HG03280 (cell line): ENCODE measurements around the gene SPDYC.

ENCODE experiments used
- ATAC-seq: cut with Tn5 transposase; IDR thresholded peaks from one replicate; pipeline ENCODE4 v1.9.1; 2021; ENCODE audit warnings: mild to moderate bottlenecking, moderate library complexity; ENCODE audit not compliant: unreplicated experiment

The SPDYC gene, protein sequence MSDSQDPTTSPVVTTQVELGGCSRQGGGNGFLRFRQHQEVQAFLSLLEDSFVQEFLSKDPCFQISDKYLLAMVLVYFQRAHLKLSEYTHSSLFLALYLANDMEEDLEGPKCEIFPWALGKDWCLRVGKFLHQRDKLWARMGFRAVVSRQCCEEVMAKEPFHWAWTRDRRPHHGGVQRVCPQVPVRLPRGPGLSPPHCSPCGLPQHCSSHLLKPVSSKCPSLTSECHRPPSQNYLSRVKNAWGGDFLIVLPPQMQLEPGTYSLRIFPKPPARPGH

DNA sequence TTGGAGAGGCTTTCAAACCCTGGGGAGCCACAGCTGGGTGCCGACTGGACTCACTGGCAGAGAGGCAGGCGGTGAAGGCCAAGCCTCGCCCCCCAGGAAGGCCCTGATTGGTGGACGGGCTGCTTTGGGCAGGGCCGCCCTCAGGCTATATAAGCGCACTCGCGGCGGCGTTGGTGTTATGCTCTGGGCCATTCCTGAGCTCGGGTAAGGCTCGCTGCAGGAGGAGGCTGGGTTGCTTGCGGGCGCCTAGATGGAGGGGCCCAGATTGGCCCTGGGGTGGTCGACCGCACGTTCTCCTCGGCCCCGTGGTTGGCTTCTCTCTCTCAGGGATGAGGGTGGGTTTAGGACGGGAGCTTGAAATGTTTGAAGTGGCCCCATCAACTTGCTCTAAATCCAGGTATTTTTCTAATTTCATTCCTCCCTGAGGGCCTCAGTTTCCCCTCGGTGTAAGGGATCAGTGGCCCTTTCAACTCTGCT, at the start of gene SPDYC:
TSS of gene SPDYC (plus strand) at position 176 of the 477 bp plus-strand sequence. CDS start 1,125 bp downstream, outside the sequence.
- ATAC-seq, result no peak

DNA sequence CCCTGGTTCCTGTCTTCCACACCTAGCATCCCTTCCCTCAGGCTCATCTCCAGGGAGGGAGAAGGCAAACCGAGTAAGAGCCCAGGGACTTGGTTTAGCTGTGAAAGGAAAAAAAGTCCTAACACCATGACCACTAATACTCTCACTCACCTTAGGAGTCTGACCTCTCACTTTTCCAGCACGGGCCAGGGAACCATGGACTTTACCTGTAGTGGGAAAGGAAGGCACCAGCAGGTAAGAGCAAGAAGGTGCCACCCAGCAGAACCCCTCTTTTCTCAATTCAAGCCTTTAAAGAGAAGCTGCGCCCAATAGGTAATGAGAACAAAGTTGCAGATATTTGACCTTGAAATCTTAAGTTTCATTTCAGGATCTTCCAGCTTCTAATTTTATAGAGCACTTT, 49.2 kb upstream of the SPDYC start:
- no peak for ATAC-seq

DNA sequence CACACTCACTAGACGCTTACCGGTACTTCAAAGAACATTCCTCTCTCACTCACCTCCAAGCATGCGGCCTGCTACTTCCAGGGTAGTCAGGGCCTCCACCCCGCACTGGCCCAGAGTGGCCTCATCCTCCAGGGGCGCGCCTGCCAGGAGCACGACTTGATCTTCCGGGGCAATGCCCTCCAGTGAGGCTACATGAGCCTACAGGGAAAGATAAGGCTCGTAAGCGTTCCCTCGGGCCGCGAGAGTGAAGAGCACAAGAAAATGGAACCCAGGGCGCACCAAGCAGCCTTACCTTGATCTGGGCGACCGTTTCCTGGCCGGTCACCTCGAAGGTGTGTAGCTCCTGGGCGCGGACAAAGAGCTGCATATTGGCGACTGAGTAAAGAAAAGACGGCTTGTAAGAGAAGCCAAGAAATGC, 48.6 kb upstream of the SPDYC start:
- no peak for ATAC-seq

DNA sequence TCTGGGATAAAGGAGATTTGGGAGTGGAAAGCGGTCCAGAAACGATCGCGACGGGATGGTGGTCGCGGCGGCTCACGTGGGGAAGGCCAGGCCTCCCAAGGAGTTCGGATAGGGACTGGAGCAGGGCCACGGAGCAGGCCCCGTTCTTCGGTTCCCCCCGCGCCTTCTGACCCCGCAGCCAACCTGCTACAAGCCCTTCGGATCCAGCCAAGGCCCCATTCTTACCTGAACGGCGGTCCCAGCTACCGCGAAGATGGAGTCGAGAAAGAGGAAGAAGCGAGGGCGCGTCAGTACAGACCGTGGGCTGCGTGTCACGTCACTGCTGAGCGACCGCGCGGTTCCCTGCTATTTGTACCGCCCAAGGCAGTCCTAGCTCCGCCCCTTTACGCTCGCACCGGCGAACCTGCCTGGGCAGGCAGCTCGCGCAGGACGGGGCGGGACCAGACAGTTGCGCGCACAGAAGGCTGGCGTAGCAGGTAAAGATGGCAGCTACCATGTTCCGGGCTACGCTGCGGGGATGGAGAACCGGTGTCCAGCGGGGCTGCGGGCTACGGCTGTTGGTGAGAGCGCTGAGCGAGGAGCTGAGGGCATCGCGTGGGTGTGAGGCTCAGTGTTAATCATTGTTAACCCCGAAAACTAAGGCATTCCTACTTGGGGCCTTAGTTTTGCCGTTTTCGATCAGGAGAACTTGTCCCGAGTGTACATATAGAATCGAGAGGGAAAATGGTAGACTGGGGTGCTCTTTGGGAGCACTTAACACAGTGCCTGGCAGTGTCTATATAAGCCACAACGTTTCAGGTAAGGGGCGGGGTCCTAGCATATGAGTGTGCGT, 48.0 kb upstream of the SPDYC start, which contains the start of the genes FAU and MRPL49:
TSS of gene FAU (minus strand) at position 270 of the 832 bp plus-strand sequence. CDS start 321 bp downstream, outside the sequence.
TSS of gene MRPL49 (plus strand) at position 457 of the 832 bp plus-strand sequence. CDS start at position 483, 26 bp downstream.
- peak; percentile 68 for ATAC-seq

DNA sequence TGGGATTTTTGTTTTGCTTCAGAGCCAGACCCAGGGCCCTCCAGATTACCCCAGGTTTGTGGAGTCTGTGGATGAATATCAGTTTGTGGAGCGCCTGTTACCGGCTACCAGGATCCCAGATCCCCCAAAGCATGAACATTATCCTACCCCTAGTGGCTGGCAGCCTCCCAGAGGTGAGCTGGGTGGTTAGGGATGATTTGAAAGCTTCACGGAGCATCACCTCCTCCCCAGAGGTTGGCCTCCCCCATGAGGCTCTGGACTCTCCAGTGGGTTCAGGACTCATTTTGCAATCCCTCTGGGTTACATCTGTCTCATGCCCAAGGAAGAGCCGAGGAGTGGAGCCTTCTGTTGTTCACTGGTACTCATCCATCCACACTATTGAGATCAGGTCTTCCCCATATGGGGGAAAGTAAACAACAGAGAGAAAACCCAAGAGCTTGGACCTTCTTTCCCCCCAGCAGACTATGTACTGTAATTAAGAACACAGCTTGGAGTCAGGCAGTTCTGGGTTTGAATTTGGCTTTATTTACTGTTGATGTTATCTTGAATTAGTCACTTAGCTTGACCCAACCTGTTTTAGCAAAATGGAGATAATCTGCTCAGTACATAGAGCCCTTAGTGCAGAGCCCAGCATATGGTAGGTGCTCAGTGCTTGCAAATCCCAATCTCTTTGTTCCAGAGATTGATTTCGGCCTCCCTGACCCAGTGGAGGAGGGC, 45.4 kb upstream of the SPDYC start:
- ATAC-seq, result no peak

DNA sequence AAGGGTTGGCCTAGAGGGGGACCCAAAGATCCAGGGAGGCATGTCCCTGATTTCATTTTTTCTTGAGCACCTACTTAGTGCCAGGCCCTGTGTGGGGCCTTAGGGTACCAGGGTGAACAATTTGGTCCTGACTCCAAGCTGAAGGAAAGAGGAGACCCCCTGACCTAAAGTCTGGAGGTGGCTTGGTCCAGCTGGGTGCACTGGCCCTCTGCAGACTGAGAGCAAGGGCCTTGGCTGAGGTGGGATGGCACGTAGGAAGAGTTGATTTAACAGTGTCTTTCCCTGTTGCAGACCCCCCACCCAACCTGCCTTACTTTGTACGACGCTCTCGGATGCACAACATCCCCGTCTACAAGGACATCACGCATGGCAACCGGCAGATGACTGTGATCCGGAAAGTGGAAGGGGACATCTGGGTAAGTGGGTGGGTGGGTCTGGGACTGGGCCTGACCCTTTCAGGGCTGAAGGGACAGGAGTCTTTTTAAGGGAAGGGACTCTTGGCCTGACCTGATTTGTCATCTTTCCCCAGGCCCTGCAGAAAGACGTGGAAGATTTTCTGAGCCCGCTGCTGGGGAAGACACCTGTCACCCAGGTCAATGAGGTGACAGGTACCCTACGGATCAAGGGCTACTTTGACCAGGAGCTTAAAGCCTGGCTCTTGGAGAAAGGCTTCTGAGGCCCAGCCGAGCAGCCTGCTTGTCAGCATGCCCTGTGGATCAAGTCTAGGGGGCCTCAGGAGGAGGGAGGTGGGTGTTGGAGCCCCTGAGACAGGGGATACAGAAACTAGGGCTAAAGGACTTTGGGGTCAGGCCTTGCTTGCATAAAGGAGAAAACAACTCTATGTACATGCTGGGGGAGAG, 44.6 kb upstream of the SPDYC start:
- no peak for ATAC-seq

DNA sequence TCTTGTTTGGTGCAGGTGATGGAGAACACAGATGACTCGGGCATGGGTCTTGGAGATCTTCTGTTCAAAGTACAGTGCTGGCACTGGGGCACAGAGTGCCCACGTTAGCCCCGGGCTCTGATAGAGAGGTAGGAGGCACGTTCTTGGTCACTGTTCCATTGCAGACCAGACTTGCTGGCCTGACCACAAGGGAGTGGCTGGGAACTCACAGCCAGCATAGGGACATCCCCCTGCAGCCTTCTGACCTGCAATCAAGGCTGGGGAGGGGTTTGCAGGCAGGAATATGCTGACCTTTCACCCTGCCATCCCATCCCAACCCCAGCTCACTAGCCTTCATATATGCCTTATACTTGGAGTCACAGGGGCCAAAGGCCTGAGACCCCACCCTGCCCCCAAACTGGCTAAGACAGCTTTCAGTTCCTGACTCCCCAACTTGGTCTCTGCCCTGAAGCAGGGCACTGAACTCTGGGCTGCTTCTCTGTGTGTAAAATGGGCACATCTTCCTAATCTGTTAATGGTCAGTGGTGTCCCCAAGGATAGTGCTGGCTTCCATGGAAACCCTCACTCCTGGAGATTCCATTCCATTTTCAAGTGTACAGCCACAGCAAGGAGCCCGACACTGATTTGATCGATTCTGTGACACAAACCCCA, 43.3 kb upstream of the SPDYC start:
- no peak for ATAC-seq

DNA sequence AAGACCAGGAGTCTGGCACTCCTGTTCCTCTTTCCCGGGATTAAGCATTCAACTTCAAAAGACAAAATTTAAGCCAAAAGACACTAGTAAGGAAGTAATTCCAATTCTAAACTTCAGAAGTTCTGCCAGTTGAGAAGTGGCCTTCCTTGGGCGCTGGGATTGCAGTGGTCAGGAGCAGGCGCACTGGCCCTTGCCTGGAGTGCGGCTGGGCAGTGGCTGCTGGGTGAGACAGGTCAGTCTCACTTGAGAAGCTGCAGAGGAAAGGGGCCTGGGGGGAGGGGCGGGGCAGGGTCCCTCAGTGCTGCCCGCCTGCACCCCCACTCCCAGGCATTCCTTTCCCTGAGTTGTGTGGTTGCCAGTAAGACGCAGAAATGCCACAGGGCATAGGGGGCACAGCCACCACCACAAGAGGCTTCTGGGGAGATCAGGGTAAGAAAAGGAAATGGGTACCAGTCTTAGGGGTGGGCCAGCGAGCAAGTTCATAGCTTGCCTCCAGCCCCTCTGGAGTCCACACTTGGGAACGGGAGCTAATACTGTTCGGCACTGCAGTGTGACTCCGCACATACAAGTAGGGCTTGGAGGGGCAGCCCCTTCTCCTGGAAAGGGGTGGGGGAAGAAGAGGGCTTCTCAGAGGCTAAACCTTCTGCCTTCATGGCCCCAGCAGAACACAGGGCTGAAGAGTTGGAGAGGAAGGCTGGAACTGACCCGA, 42.4 kb upstream of the SPDYC start:
- no peak for ATAC-seq

DNA sequence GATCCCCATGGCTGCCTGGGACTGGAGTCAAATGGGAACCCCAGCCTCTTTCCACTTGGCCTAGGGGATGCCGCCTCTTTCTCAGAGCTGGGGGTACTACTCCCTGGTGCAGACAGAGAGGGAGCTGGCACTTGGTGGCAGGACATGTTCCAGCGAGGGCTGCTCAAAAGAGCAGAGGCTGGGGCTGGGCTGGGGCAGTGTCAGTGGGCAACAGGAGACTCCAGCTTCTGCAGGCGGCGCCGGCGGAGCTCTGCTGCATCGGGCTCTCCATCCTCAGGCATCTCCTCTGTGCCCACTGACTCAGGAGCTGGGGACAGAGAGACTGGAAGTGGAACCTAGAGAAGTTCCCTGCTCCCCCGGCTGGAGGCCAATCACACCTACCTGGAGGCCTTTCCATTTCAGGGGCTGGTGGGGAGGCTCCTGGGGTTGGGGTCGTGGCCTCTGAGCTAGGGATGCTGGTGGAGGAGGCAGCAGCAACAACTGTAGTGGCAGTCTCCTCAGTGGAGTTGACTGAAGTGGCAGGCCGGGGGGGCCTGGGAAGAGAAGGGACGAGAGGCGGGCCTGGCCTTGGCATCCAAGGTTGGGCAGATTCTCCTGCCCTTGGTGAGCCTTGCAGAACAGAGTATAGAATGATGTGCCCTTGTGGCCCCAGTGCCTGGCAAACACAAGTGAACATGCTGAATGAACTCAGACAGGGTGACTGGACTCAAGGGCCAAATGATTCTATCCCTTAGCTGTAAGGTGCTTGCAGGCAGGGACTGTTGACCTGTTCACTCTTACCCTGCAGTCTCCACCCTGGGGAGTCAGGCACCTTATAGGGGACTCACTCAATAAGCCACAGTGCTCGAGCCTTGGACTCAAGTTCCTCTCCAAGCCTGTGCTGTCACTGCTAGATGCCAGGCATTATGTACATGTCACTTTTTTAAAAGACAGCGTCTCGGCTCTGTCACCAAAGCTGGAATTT, 41.6 kb upstream of the SPDYC start:
- ATAC-seq, result no peak

DNA sequence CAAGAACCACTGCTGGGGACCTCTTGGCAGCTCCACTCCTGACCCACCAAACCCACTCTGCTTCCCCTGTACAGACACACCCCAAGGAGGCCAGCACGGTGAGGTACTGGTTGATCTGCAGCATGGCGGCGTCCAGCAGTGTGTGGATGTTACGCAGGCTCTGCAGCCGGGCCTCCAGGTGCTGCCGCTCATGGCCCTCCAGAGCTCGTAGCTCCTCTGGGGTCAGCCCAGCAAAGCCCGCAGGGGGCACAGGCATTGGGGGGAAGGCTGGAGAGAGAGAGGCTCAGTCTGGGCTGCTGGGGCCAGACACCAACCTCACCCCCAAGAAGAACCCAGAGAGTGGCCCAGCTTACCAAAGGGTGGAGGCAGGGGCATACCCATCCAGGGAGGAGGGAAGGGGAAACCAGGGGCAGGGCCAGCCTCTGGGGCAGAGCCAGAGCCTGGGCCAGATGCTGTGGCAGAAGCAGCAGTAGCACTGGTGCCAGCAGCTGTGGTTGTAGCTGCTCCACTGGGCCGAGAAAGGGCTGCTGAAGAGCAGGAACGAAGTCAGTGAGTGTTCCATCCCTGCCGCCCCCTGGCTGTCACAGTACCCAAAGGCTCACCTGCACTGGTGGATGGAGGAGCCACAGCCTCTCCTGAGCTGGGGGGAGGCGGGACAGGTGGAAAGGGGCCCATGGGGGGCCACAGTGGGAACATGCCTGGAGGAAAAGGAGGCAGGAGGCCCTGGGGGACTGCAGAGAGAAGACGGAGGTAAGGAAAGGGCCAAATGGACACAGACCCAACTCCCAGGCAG, 40.2 kb upstream of the SPDYC start:
- no peak for ATAC-seq

DNA sequence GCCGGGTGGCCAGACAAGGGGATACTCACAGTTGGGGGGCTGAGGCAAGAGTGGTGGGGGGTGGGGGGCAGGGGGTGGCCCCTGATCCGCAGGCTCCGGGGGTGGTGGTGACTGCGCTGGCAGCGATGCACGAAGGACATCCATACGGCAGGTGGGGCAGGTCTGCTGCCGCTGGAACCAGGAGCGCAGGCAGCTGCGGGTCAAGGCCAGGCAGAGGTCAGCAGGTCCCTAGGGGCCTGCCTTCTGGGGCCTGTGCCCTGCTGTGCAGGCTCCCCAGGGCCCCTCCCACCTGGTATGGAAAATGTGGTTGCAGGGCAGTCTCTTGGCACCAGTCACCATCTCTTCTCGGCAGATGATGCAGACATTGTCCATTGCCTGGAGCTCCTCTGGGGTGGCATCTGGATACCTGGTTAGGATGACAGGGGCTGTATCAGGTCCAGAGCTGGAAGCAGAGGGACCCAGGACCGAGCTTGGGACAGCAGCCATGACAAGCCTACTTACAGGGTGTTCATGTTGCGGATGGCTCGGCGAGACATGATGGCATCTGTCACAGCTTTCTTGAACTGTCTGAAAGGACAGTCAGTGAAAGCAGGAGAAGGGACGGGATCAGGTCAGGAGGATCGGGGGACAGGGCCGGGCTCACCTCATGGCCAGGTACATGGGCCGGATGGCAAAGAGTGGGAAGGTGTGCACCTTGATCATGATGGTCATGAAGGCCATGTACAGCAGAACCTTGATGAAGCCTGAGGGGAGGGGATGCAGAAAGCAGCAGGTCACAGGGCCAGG, 39.2 kb upstream of the SPDYC start:
- ATAC-seq, result no peak

DNA sequence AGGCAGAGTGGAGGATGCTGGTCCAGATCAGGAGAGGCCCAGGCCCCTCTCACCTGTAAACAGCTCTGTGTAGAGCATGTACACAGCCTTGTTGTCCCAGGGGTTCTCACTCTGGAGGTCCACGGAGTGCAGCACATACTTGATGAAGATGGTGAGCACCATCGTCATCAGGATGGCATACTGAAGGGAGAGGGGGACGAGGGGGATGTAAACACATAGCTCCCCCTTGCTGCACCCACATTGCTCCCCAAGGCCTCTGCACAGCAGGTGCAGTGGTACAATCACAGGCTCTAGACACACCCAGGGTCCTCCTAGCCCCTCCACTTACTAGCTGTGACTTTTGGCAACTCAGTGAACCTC, 38.6 kb upstream of the SPDYC start:
- ATAC-seq, result no peak

DNA sequence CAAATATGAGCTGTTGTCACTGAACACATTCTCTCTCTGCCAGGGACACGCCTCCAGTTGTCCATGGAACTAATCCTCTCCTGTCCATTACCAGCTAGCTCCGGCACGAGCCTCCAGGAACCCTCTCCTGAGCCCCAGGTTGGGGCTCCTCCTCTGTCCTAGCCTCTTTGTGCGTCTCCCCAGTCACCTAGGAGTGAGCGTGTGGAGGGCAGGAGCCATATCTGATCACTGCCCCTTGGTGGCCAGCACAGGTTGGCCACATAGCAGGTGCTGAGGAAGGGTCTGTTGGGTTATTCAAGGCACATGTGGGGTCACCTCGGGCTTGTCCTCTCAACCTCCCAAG, 38.2 kb upstream of the SPDYC start:
- no peak for ATAC-seq

DNA sequence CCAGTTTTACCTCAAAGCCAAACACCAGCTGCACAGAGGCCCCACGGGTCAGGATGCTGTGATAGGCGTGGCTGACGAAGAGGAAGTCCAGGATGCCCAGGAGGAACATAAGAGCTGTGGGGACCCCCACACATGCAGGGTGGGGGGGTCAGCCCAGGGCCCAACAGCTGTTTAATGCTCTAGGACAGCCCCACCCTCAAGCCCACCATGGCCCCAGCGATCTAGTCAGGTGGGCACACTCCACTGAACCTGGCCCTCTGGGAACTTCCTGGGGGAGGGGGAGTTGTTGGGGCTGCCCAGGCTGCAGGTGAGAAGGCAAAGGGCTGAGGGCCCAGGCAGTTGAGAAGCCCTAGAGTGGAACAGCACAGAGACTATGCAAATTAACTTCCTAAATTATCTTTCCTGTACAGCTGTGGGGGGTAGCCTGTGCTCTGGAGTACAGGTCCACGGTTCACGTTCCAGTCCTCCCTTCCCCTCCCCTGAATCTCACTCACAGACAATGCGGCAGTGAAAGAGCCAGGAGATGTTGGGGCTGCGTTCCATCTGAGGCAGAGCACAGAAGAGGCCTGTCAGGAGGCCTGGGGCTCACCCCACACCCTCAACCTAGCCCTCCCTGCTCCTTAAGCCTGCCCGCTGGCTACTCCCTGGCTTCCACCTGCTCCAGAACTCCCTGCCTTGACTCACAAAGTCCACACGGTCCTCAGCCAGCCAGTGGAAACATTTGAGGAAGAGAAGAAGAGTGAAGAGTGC, 37.6 kb upstream of the SPDYC start:
- ATAC-seq, result no peak

DNA sequence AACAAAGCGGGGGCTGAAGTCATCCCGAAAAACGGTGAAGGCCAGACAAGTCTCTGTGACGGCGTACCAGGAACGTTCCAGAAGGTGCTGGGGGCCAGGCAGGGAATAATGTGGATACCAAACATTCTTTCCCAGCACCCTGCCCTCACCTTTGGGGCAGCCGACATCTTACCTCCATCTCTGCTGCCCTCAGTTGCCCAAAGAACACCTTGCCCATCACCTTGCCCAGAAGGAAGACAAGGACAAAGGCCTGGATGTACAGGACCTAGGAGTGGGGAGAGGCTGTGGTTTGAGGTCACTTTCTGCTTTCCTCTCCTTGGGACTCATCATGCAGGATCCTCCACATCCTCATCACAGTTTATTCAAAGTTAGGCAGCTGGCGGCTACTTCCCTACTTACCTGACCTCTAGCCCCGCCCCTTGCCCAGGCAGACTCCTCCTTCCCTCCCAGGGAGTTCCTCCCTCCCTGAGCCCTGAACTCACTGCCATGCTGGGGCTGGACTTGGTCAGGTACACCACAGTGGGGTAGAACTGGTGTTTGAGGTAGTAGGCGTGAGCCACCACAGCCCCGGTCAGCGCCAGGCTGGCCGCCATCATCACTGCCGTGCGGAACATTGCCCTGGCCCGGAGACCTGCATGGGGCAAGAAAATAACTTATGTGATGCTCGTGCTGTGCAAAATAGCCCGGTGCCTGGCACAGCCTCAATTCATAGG, 36.9 kb upstream of the SPDYC start:
- ATAC-seq, result no peak
